HepG2 (cell line): ENCODE results near the gene TSC22D4. TPM values are rescaled to one million over a fixed set of nuclear protein-coding genes. Genes with fewer than 3 reads are reported as not detected.
A peak's percentile ranks its signal among the peaks of the same experiment; 100 is the strongest.
"Not testable (repeated sequence)": the region's sequence is repeated elsewhere in the genome, so short reads cannot be mapped to it uniquely, and the experiment has no call there.

Experiments used
- ATAC-seq: fragments of 200-7000 bp; cut with Tn5 transposase; 3 replicates; pipeline ENCODE4 v1.9.1; 2020; ENCODE audit warnings: mild to moderate bottlenecking, moderate library complexity
- BruUV-seq: library from RNA; stranded (reverse); fragments of 400-500 nt; replicated peaks from 2 replicates; lab custom pipeline; 2021; lab: Mats Ljungman, UMichigan
- CTCF ChIA-PET: fragments of 300-600 bp; formaldehyde crosslinking; extraction: SDS; loops from one replicate; lab custom pipeline; 2021; ENCODE audit warnings: low total read pairs, inconsistent platforms, low intra/inter-chr PET ratio; lab: Yijun Ruan, JAX
- POLR2A ChIA-PET: fragments of 350-600 bp; sonication (Branson Sonifier 250); formaldehyde crosslinking; loops from one replicate; lab custom pipeline; 2020; ENCODE audit warnings: antibody characterized with exemption, inconsistent platforms; lab: Yijun Ruan, JAX
- DNase-seq: peaks from one replicate; pipeline ENCODE4 v3.0.0-alpha.2; 2015; ENCODE audit warnings: low spot score
- FAIRE-seq: peaks from 3 replicates; lab custom pipeline; 2011; peaks lifted over from hg19 to GRCh38; lab: Jason Lieb, UNC
- H2AFZ ChIP-seq: one replicate; pipeline ENCODE4 v1.6.1; 2011; ENCODE audit warnings: low read length, inconsistent platforms
- H3K27ac ChIP-seq: fragments of 300-600 bp; 3 replicates; pipeline ENCODE4 v1.8.0; 2011; ENCODE audit warnings: mixed run types, mild to moderate bottlenecking, mixed read lengths, low read length, inconsistent platforms; ENCODE audit not compliant: insufficient read depth; ENCODE audit errors: extremely low read length
- H3K27me3 ChIP-seq, 2 experiments: fragments of 200-600 bp in 1 of 2; 2 replicates in 1 of 2; 3 replicates in 1 of 2; pipeline versions ENCODE4 v1.6.0 to v1.8.0; 2011; ENCODE audit warnings: low read length in 2 of 2, mild to moderate bottlenecking in 2 of 2, moderate library complexity in 2 of 2, inconsistent platforms in 1 of 2; ENCODE audit not compliant: insufficient read depth in 2 of 2, control insufficient read depth in 1 of 2
- H3K36me3 ChIP-seq, 2 experiments: fragments of 200-600 bp in 1 of 2; replicated peaks in 1 of 2; 2 replicates in 1 of 2; 3 replicates in 1 of 2; pipeline versions ENCODE4 v1.5.1 to v1.8.0; 2011; ENCODE audit warnings: low read length in 2 of 2, inconsistent platforms in 1 of 2; ENCODE audit not compliant: insufficient read depth in 2 of 2, control insufficient read depth in 1 of 2
- H3K4me1 ChIP-seq: 2 replicates; pipeline ENCODE4 v1.5.1; 2012; ENCODE audit warnings: low read length, inconsistent platforms; ENCODE audit not compliant: insufficient read depth
- H3K4me2 ChIP-seq: 2 replicates; pipeline ENCODE4 v1.6.0; 2011; ENCODE audit warnings: low read depth, low read length, inconsistent platforms
- H3K4me3 ChIP-seq, 3 experiments: fragments of 200-600 bp in 1 of 3; sonication (generic), shearing (Covaris generic) in 1 of 3; replicated peaks in 1 of 3; 2 replicates each; pipeline ENCODE4 v1.5.1; 2011 to 2016; ENCODE audit warnings: low read length in 3 of 3, inconsistent platforms in 2 of 3, low read depth in 2 of 3, mild to moderate bottlenecking in 2 of 3, control low read depth in 1 of 3, mixed read lengths in 1 of 3; ENCODE audit not compliant: insufficient read depth in 1 of 3
- H3K79me2 ChIP-seq: one replicate; pipeline ENCODE4 v1.6.1; 2011; ENCODE audit warnings: low read length, inconsistent platforms; ENCODE audit not compliant: insufficient read depth
- H3K9ac ChIP-seq: 2 replicates; pipeline ENCODE4 v1.6.0; 2011; ENCODE audit warnings: mild to moderate bottlenecking, low read depth, low read length, inconsistent platforms; ENCODE audit not compliant: insufficient read depth
- H3K9me3 ChIP-seq: 2 replicates; pipeline ENCODE4 v1.5.1; 2012; ENCODE audit warnings: mild to moderate bottlenecking, low read length
- H4K20me1 ChIP-seq: 2 replicates; pipeline ENCODE4 v1.6.0; 2011; ENCODE audit warnings: inconsistent platforms, mild to moderate bottlenecking, low read length, moderate library complexity; ENCODE audit not compliant: insufficient read depth
- NR2F6 ChIP-seq, 2 experiments: IDR thresholded peaks; 2 replicates each; pipeline ENCODE4 v1.6.1; 2016; ENCODE audit warnings: antibody characterized with exemption in 1 of 2, mild to moderate bottlenecking in 1 of 2
- ZKSCAN8 ChIP-seq: IDR thresholded peaks from 2 replicates; pipeline ENCODE4 v1.6.1; 2016; ENCODE audit warnings: borderline replicate concordance, missing genetic modification reagents, missing compliant biosample characterization
- ZNF121 ChIP-seq: sonication (generic); formaldehyde crosslinking; IDR thresholded peaks from 2 replicates; pipeline ENCODE4 v1.5.0; 2020; ENCODE audit warnings: mild to moderate bottlenecking, missing genetic modification reagents
- ZNF770 ChIP-seq: sonication (generic); formaldehyde crosslinking; IDR thresholded peaks from 2 replicates; pipeline ENCODE4 v1.5.0; 2020; ENCODE audit warnings: mild to moderate bottlenecking, missing genetic modification reagents
- WGBS: methylation state at CpG from one replicate; pipeline ENCODE4 v1.1.6; 2017; ENCODE audit warnings: low lambda C conversion rate; 5-methylcytosine and 5-hydroxymethylcytosine counted together
- in situ Hi-C: cut with HindIII; loops from 2 replicates; pipeline ENCODE4 v1.10.0; 2017; ENCODE audit warnings: low pct_unique_long_range_greater_than_20kb; ENCODE audit not compliant: extremely low pct_ligation_motif_present
- intact Hi-C: fragments of 100-400 bp; cut with micrococcal nuclease; formaldehyde crosslinking; loops from one replicate; pipeline ENCODE4 v1.10.0; 2022; ENCODE audit not compliant: unreplicated experiment
- polyA plus RNA-seq, 8 experiments: library from polyadenylated mRNA; depleted of rRNA in 3 of 8; stranded (reverse) in 7 of 8; unstranded in 1 of 8; fragments of >200 nt; fragmentation: Illumina TruSeq in 4 of 8; extraction: Trizol in 4 of 8; gene quantifications; 2 replicates each; pipeline versions ENCODE4 v1.2.1 to v1.2.3, GENCODE V29; 2011 to 2016; ENCODE audit warnings: low read depth in 4 of 8, missing spikeins in 1 of 8, mixed read lengths in 1 of 8; ENCODE audit not compliant: insufficient read depth in 1 of 8
- total RNA-seq, 5 experiments: library from RNA; depleted of rRNA; stranded (reverse); fragments of >200 nt; fragmentation: Illumina TruSeq; extraction: Trizol; gene quantifications; 2 replicates each; pipeline ENCODE4 v1.2.3, GENCODE V29; 2016; ENCODE audit warnings: low read depth in 1 of 5

TSC22D4 gene
- total and polyA plus RNA-seq, 2 of the 13 experiments (the other 11 are each of a cell fraction or from before 2014, with no cell fraction given), result 7.7 to 8.7 TPM

- H3K27ac ChIP-seq, CTCF ChIA-PET, DNase-seq, H3K4me3 ChIP-seq, intact Hi-C loops, H3K9ac ChIP-seq, H3K27me3 ChIP-seq, H2AFZ ChIP-seq, ATAC-seq, in situ Hi-C loops, H3K79me2 ChIP-seq, H3K4me2 ChIP-seq, H4K20me1 ChIP-seq, H3K36me3 ChIP-seq, H3K9me3 ChIP-seq, BruUV-seq, POLR2A ChIA-PET, FAIRE-seq: not testable (repeated sequence)
- 88% methylated on average over 2 of the region's 2 CpGs for WGBS
- H3K4me1 ChIP-seq, result peaks cover 29% of the 10 kb centered on the region
- peak; percentile 77 for TF ChIP-seq ZNF121
Observed at GRCh38 chr7:100500743-100501142, 21.7 kb upstream of the TSC22D4 start.

- POLR2A ChIA-PET, result no interaction called here
- FAIRE-seq, result no peak
- H3K9ac ChIP-seq, result no peak overlapping the region
- in situ Hi-C loops (no loop called here), intact Hi-C loops (no loop called here)
- WGBS, result 43% methylated on average over 6 of the region's 6 CpGs
- BruUV-seq, result no TSS peak
- no peak overlapping the region for H3K4me3 ChIP-seq
- H3K4me1 ChIP-seq, result peaks cover 24% of the 10 kb centered on the region
- no peak overlapping the region for H3K4me2 ChIP-seq
- H3K9me3 ChIP-seq, result no peaks in the 10 kb centered on the region
- H2AFZ ChIP-seq, result no peak overlapping the region
- no peaks in the 10 kb centered on the region for H4K20me1 ChIP-seq
- H3K79me2 ChIP-seq, result no peaks in the 10 kb centered on the region
- H3K27ac ChIP-seq, result no peak overlapping the region
- no peaks in the 10 kb centered on the region for H3K27me3 ChIP-seq
- DNase-seq, result no peak
- CTCF ChIA-PET, result no interaction called here
- no peak for ATAC-seq
- H3K36me3 ChIP-seq, result no peaks in the 10 kb centered on the region
- TF ChIP-seq NR2F6 (IDR thresholded peaks at IDR 0.05) (no peak), NR2F6 (CRISPR knock-in tag; IDR thresholded peaks at IDR 0.05) (0 out of 2 replicates have a peak, but pooled peaks have one; percentile 19), ZNF770 (CRISPR knock-in tag) (peak; percentile 74), ZKSCAN8 (CRISPR knock-in tag) (no peak), ZNF121 (peak; percentile 85)
Observed at GRCh38 chr7:100496509-100496908, 17.5 kb upstream of the TSC22D4 start.
